Measurements from ENCODE around the gene DNMBP. TPM values are rescaled to one million over a fixed set of nuclear protein-coding genes. Genes with fewer than 3 reads are reported as not detected.

DNMBP gene
- total and polyA plus RNA-seq, 2 of the 4 experiments (the other 2 are of a cell fraction), result 10.9 to 13.6 TPM

DNA sequence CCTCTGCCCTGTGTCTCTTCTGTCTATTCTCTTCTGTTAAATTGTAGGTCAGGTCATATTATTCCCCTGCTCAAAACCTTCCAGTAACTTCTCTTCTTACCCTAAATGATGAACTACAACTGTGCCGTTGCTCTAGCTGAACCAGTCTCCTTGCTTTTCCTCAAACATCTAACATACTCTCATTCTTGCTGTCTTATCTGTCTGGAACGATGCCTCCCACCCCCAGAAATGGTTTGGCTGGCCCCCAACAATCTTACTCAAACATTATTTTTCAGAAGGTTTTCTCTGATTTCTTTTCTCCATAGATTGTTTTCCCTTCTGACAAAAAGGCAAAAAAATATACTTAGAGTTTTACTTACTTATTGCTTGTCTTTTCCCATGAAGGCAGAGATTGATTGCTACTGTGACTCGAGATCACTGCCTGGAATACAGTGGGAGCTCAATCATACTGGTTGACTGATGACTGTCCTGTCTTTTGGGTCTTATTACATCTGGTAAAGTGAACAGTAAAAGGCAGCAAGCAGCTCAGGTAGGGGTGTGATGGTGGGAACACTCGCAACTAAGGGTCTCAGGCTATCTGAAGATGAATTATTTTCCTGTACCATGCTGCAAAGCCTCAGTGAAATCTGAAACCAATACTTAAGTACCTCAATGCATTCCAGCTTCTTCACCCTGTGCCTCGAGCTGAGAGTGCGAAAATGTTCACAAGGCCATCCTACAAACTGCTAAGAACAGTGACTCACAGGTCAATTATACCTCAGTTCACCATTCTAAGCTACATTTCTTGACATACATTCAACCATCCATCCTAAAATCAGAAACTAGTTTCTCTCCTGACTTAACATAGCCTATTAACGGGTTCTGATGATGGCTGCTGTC, 67.6 kb downstream of the DNMBP start:
- ChIA-PET POLR2A (ENCODE audit: unreplicated experiment) (no interaction called here), CTCF (interaction anchor here (1.3 kb wide), 2 partner anchors 11 to 67 kb away, joined by 3 to 4 read pairs; partner anchors contain the start of gene DNMBP)
- Histone ChIP-seq H3K18ac (ENCODE audit: low read depth, low read length) (no peak overlapping the region), H2BK20ac (ENCODE audit: low read depth, low read length) (no peak overlapping the region), H3K4me2 (ENCODE audit: low read depth, low read length) (0 out of 2 replicates have a peak overlapping the region, but pooled peaks have one; percentile 12), H2BK120ac (ENCODE audit: low read depth, low read length) (no peak overlapping the region), H3K56ac (ENCODE audit: extremely low read depth, insufficient read depth, low read length) (no peak overlapping the region), H3K36me3 (ENCODE audit: control insufficient read depth, insufficient read depth, low read length) (no peaks in the 10 kb centered on the region; the same call in 1 of the 2 replicates), H2BK15ac (ENCODE audit: low read depth, low read length) (no peak overlapping the region), H2AFZ (replicated peaks; ENCODE audit: low read length, poor library complexity) (no peak overlapping the region), H3K9me3 (ENCODE audit: control insufficient read depth, insufficient read depth, low read length) (no peaks in the 10 kb centered on the region), H3K14ac (replicated peaks; ENCODE audit: low read depth, low read length) (no peak overlapping the region), H2BK5ac (ENCODE audit: low read depth, low read length, poor library complexity, severe bottlenecking) (no peak overlapping the region), H3K4ac (ENCODE audit: low read depth, low read length) (no peak overlapping the region), H3K9ac (ENCODE audit: low read depth, low read length) (no peak overlapping the region), H4K8ac (ENCODE audit: low read depth in 2 of 2, low read length in 2 of 2) (no peak overlapping the region), H3K4me3 (ENCODE audit: insufficient read depth, low read depth, low read length) (no peak overlapping the region), H4K91ac (ENCODE audit: insufficient read depth, low read depth, low read length) (no peak overlapping the region), H3K23ac (ENCODE audit: low read depth, low read length) (no peak overlapping the region; the same call in 1 of the 2 replicates), H3K27ac (ENCODE audit: insufficient read depth, low read length) (no peak overlapping the region), H2AK9ac (replicated peaks; ENCODE audit: low read depth, low read length, poor library complexity) (no peak overlapping the region), H3K4me1 (ENCODE audit: control insufficient read depth, insufficient read depth, low read length) (peaks cover 8% of the 10 kb centered on the region), H3K9me1 (ENCODE audit: insufficient read depth, low read length) (peaks cover 13% of the 10 kb centered on the region), H3K79me1 (ENCODE audit: low read depth in 1 of 2, low read length in 2 of 2) (peaks cover 29 to 82% of the 10 kb centered on the region in 2 experiments), H4K20me1 (ENCODE audit: insufficient read depth, low read length) (peaks cover 49% of the 10 kb centered on the region; the same call in 1 of the 2 replicates), H2AK5ac (ENCODE audit: low read depth, low read length) (0 out of 2 replicates have a peak overlapping the region, but pooled peaks have one; percentile 58), H3K27me3 (ENCODE audit: control insufficient read depth, insufficient read depth, low read length) (no peaks in the 10 kb centered on the region), H4K5ac (ENCODE audit: low read depth, low read length) (no peak overlapping the region)
- no TSS peak for BruUV-seq (replicated peaks)
- no peak for TF ChIP-seq BHLHE40 (IDR thresholded peaks at IDR 0.05; ENCODE audit: low read depth, low read length)
- TF ChIP-seq FOS (IDR thresholded peaks at IDR 0.05; ENCODE audit: low read depth, low read length), result no peak
- no peak for TF ChIP-seq POLR2A (IDR thresholded peaks at IDR 0.05; ENCODE audit: low read depth, low read length)
- TF ChIP-seq MAZ (IDR thresholded peaks at IDR 0.05; ENCODE audit: borderline replicate concordance, low read depth, low read length), result no peak
- no peak for TF ChIP-seq SMC3 (IDR thresholded peaks at IDR 0.05; ENCODE audit: low read depth, low read length)
- no peak for TF ChIP-seq CEBPB (IDR thresholded peaks at IDR 0.05; ENCODE audit: low read depth, low read length)
- no peak for TF ChIP-seq NFE2L2 (IDR thresholded peaks at IDR 0.05; ENCODE audit: low read depth, low read length)
- no peak for TF ChIP-seq RAD21 (IDR thresholded peaks at IDR 0.05; ENCODE audit: low read length)
- TF ChIP-seq, protein P1, sequence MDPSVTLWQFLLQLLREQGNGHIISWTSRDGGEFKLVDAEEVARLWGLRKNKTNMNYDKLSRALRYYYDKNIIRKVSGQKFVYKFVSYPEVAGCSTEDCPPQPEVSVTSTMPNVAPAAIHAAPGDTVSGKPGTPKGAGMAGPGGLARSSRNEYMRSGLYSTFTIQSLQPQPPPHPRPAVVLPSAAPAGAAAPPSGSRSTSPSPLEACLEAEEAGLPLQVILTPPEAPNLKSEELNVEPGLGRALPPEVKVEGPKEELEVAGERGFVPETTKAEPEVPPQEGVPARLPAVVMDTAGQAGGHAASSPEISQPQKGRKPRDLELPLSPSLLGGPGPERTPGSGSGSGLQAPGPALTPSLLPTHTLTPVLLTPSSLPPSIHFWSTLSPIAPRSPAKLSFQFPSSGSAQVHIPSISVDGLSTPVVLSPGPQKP (IDR thresholded peaks at IDR 0.05; ENCODE audit: borderline replicate concordance, low read depth, low read length), result no peak
- TF ChIP-seq, protein P2, sequence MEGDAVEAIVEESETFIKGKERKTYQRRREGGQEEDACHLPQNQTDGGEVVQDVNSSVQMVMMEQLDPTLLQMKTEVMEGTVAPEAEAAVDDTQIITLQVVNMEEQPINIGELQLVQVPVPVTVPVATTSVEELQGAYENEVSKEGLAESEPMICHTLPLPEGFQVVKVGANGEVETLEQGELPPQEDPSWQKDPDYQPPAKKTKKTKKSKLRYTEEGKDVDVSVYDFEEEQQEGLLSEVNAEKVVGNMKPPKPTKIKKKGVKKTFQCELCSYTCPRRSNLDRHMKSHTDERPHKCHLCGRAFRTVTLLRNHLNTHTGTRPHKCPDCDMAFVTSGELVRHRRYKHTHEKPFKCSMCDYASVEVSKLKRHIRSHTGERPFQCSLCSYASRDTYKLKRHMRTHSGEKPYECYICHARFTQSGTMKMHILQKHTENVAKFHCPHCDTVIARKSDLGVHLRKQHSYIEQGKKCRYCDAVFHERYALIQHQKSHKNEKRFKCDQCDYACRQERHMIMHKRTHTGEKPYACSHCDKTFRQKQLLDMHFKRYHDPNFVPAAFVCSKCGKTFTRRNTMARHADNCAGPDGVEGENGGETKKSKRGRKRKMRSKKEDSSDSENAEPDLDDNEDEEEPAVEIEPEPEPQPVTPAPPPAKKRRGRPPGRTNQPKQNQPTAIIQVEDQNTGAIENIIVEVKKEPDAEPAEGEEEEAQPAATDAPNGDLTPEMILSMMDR (conservative IDR thresholded peaks at IDR 0.05; ENCODE audit: low read depth, low read length), result no peak
- in situ Hi-C loops (cut with MboI; ENCODE audit: low sequenced_read_pairs), result no loop called here
- intact Hi-C loops (cut with micrococcal nuclease), result no loop called here
- 40% methylated on average over 3 of the region's 7 CpGs; no CpG with 5 or more reads in 1 of the 2 experiments for WGBS, 2 experiments (ENCODE audit: extremely low coverage in 2 of 2, insufficient read length in 1 of 2)
- DNase-seq, result peak; percentile 78
- dilution Hi-C loops (cut with HindIII; ENCODE audit: low sequenced_read_pairs, unreplicated experiment), result no loop called here
- ATAC-seq (ENCODE audit: low read depth), result peak; percentile 36
